Muscle layer of colon (tissue), 2 donors: ENCODE measurements around the gene MYO9B.
A peak's percentile ranks its signal among the peaks of the same experiment; 100 is the strongest.
"Not testable (repeated sequence)": the region's sequence is repeated elsewhere in the genome, so short reads cannot be mapped to it uniquely, and the experiment has no call there.

Experiments used
- H3K27ac ChIP-seq: one replicate; pipeline ENCODE4 v1.7.0; 2013; ENCODE audit warnings: low read depth, mild to moderate bottlenecking, low read length, moderate library complexity
- H3K27me3 ChIP-seq, 2 donors: one replicate each; pipeline ENCODE4 v1.7.0; 2013; ENCODE audit warnings: low read length in 2 of 2, mild to moderate bottlenecking in 2 of 2; ENCODE audit not compliant: insufficient read depth in 2 of 2, control insufficient read depth in 1 of 2
- H3K36me3 ChIP-seq: one replicate; pipeline ENCODE4 v1.7.0; 2013; ENCODE audit warnings: mild to moderate bottlenecking, low read length; ENCODE audit not compliant: insufficient read depth
- H3K4me1 ChIP-seq: one replicate; pipeline ENCODE4 v1.7.0; 2013; ENCODE audit warnings: mild to moderate bottlenecking, low read length; ENCODE audit not compliant: insufficient read depth
- H3K4me3 ChIP-seq, 2 donors: one replicate each; pipeline ENCODE4 v1.7.0; 2013; ENCODE audit warnings: low read length in 2 of 2, low read depth in 1 of 2, mild to moderate bottlenecking in 1 of 2, moderate library complexity in 1 of 2
- H3K9ac ChIP-seq: one replicate; pipeline ENCODE4 v1.7.0; 2013; ENCODE audit warnings: low read length
- H3K9me3 ChIP-seq: one replicate; pipeline ENCODE4 v1.7.0; 2013; ENCODE audit warnings: mild to moderate bottlenecking, low read length
- donor health status: abdominal sarcoma.
- donor health status: Adenocarcinoma of cecum.

MYO9B gene

DNA sequence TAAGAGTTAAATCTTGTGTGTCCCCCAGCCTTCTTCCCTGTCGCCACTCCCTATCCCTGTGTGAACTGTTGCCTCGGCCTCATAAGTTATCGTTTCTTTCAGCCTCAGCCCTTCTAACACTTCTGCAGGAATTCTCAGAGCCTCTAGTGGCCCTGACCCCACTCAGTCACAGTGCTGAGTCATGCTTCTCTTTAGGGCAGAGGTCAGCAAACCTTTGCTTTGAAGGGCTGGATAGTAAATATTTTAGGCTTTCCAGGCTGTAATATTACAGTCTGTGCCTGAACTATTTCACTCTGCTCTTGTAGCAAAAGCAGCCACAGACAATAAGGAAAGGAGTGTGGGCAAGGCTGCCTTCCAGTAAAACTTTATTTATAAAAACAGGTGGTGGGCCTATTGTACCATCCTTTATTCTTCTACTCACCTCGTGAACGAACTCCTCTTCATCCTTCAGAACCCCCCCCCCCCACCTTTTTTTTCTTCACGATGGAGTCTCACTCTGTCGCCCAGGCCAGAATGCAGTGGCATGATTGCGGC is 22.1 kb downstream of the MYO9B start:
- H3K9me3 ChIP-seq = no peaks in the 10 kb centered on the region
- H3K27ac ChIP-seq = no peak overlapping the region

GRCh38 chr19:17098326-17098725 is 22.7 kb downstream of the MYO9B start:
- H3K4me3 ChIP-seq = no peak overlapping the region
- H3K27ac ChIP-seq = no peak overlapping the region
- H3K9me3 ChIP-seq = no peaks in the 10 kb centered on the region
- H3K36me3 ChIP-seq = peaks cover 18% of the 10 kb centered on the region
- H3K4me1 ChIP-seq = peaks cover 18% of the 10 kb centered on the region
- no peak overlapping the region for H3K9ac ChIP-seq
- H3K27me3 ChIP-seq = no peaks in the 10 kb centered on the region

More for the DNA sequence above, 22.1 kb downstream of the MYO9B start:
- Histone ChIP-seq H3K4me3 (no peak overlapping the region), H3K4me1 (peaks cover 18% of the 10 kb centered on the region), H3K36me3 (peaks cover 12% of the 10 kb centered on the region), H3K9ac (no peak overlapping the region), H3K27me3 (no peaks in the 10 kb centered on the region)

- Histone ChIP-seq H3K9me3 (no peaks in the 10 kb centered on the region), H3K9ac (no peak overlapping the region), H3K4me3 (no peak overlapping the region), H3K27me3 (no peaks in the 10 kb centered on the region), H3K27ac (no peak overlapping the region), H3K36me3 (peaks cover 25% of the 10 kb centered on the region), H3K4me1 (peaks cover 5% of the 10 kb centered on the region)
These were observed 26.4 kb downstream of the MYO9B start for GRCh38 chr19:17101686-17102628.

GRCh38 chr19:17103177-17103576 is 27.6 kb downstream of the MYO9B start:
- Histone ChIP-seq H3K27ac (no peak overlapping the region), H3K36me3 (peaks cover 25% of the 10 kb centered on the region), H3K27me3 (no peaks in the 10 kb centered on the region), H3K9ac (no peak overlapping the region), H3K4me3 (no peak overlapping the region), H3K9me3 (no peaks in the 10 kb centered on the region), H3K4me1 (peaks cover 10% of the 10 kb centered on the region)

- peaks cover 16% of the 10 kb centered on the region for H3K4me1 ChIP-seq
- no peak overlapping the region for H3K4me3 ChIP-seq
- H3K27ac ChIP-seq = no peak overlapping the region
- H3K36me3 ChIP-seq = peaks cover 25% of the 10 kb centered on the region
- no peaks in the 10 kb centered on the region for H3K27me3 ChIP-seq
- no peaks in the 10 kb centered on the region for H3K9me3 ChIP-seq
- no peak overlapping the region for H3K9ac ChIP-seq
These were observed 29.1 kb downstream of the MYO9B start for GRCh38 chr19:17104679-17105078.

GRCh38 chr19:17105556-17105955 is 30.0 kb downstream of the MYO9B start:
- Histone ChIP-seq H3K9ac (no peak overlapping the region), H3K27ac (no peak overlapping the region), H3K36me3 (peaks cover 25% of the 10 kb centered on the region), H3K4me1 (peaks cover 16% of the 10 kb centered on the region), H3K27me3 (no peaks in the 10 kb centered on the region), H3K4me3 (no peak overlapping the region), H3K9me3 (no peaks in the 10 kb centered on the region)

- Histone ChIP-seq H3K36me3 (peaks cover 17% of the 10 kb centered on the region), H3K27ac (peak overlapping the region; percentile 76), H3K4me1 (peaks cover 16% of the 10 kb centered on the region)
- H3K9me3 ChIP-seq, H3K27me3 ChIP-seq, H3K4me3 ChIP-seq, H3K9ac ChIP-seq: not testable (repeated sequence)
These were observed 31.4 kb downstream of the MYO9B start for GRCh38 chr19:17106964-17107363.

GRCh38 chr19:17107546-17108452 is 32.2 kb downstream of the MYO9B start:
- peaks cover 16% of the 10 kb centered on the region for H3K4me1 ChIP-seq
- no peaks in the 10 kb centered on the region for H3K27me3 ChIP-seq
- H3K36me3 ChIP-seq = peaks cover 11% of the 10 kb centered on the region
- H3K27ac ChIP-seq = peak overlapping the region; percentile 76
- peak overlapping the region in 1 of 2 donors; percentile 34 for H3K4me3 ChIP-seq
- H3K9ac ChIP-seq = peak overlapping the region; percentile 37
- no peaks in the 10 kb centered on the region for H3K9me3 ChIP-seq

GRCh38 chr19:17108453-17108784 is 32.8 kb downstream of the MYO9B start:
- H3K9ac ChIP-seq = peak overlapping the region; percentile 15
- H3K36me3 ChIP-seq = peaks cover 6% of the 10 kb centered on the region
- H3K4me1 ChIP-seq = peaks cover 16% of the 10 kb centered on the region
- H3K27ac ChIP-seq = peak overlapping the region; percentile 76
- H3K9me3 ChIP-seq = no peaks in the 10 kb centered on the region
- no peaks in the 10 kb centered on the region for H3K27me3 ChIP-seq
- H3K4me3 ChIP-seq = peak overlapping the region in 1 of 2 donors; percentile 28

GRCh38 chr19:17109300-17109699 is 33.7 kb downstream of the MYO9B start:
- peaks cover 19% of the 10 kb centered on the region for H3K4me1 ChIP-seq
- H3K4me3 ChIP-seq = no peak overlapping the region
- no peak overlapping the region for H3K27ac ChIP-seq
- H3K9ac ChIP-seq = no peak overlapping the region
- peaks cover 6% of the 10 kb centered on the region for H3K36me3 ChIP-seq
- H3K27me3 ChIP-seq = no peaks in the 10 kb centered on the region
- H3K9me3 ChIP-seq = no peaks in the 10 kb centered on the region

GRCh38 chr19:17109962-17110598 is 34.5 kb downstream of the MYO9B start:
- no peak overlapping the region for H3K27ac ChIP-seq
- no peaks in the 10 kb centered on the region for H3K27me3 ChIP-seq
- H3K36me3 ChIP-seq = peaks cover 6% of the 10 kb centered on the region
- no peak overlapping the region for H3K4me3 ChIP-seq
- peaks cover 23% of the 10 kb centered on the region for H3K4me1 ChIP-seq
- H3K9me3 ChIP-seq = no peaks in the 10 kb centered on the region
- no peak overlapping the region for H3K9ac ChIP-seq
